ENCODE data around the gene TRPM3. TPM values are rescaled to one million over a fixed set of nuclear protein-coding genes. Genes with fewer than 3 reads are reported as not detected.

TRPM3 gene
- total RNA-seq, 1 experiment from 2014 or later: not detected

DNA sequence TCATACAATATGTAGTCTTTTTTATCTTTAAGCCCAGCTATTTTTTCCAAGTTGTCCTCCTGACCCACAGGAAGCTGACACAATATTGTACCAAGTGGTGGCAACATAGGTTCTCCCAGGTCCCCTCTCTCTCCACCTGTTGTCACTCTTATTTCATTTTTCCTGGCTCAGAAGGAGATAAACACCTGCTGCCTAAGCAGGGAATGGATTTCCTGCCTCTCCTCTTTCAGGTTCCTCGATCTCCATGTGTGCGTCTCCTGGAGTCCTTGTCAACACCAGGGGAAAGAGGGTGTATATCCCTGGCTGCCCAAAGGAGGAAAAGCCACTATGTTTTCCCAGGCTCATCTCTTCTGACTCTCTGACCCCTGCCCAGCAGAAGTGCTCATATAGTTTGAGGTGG is 625.2 kb downstream of the TRPM3 start:
- no peaks in the 10 kb centered on the region for H3K79me2 ChIP-seq (ENCODE audit: low read length)
- H3K9me3 ChIP-seq (ENCODE audit: low read length): no peaks in the 10 kb centered on the region
- ChIA-PET POLR2A (ENCODE audit: unreplicated experiment) (no interaction called here), CTCF (no interaction called here)
- no TSS peak for BruUV-seq (replicated peaks)
- TF ChIP-seq EZH2phosphoT487 (IDR thresholded peaks at IDR 0.05; ENCODE audit: borderline replicate concordance, low read length): no peak
- no peak for TF ChIP-seq EZH2 (IDR thresholded peaks at IDR 0.05; ENCODE audit: low read length, unreplicated experiment)
- TF ChIP-seq, protein P1, sequence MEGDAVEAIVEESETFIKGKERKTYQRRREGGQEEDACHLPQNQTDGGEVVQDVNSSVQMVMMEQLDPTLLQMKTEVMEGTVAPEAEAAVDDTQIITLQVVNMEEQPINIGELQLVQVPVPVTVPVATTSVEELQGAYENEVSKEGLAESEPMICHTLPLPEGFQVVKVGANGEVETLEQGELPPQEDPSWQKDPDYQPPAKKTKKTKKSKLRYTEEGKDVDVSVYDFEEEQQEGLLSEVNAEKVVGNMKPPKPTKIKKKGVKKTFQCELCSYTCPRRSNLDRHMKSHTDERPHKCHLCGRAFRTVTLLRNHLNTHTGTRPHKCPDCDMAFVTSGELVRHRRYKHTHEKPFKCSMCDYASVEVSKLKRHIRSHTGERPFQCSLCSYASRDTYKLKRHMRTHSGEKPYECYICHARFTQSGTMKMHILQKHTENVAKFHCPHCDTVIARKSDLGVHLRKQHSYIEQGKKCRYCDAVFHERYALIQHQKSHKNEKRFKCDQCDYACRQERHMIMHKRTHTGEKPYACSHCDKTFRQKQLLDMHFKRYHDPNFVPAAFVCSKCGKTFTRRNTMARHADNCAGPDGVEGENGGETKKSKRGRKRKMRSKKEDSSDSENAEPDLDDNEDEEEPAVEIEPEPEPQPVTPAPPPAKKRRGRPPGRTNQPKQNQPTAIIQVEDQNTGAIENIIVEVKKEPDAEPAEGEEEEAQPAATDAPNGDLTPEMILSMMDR (conservative IDR thresholded peaks at IDR 0.05; ENCODE audit: low read depth, low read length): no peak
- no peaks in the 10 kb centered on the region for H3F3A ChIP-seq (ENCODE audit: low read length, unreplicated experiment)
- H3K27me3 ChIP-seq (ENCODE audit: low read length): peaks cover 4% of the 10 kb centered on the region; the same call in 1 of the 2 replicates
- ATAC-seq (no peak), DNase-seq (no peak)
- no peak overlapping the region for H2AFZ ChIP-seq (ENCODE audit: low read length)
- H3K27ac ChIP-seq (ENCODE audit: low read length): no peak overlapping the region
- H3K9me2 ChIP-seq (replicated peaks; ENCODE audit: low read length): no peaks in the 10 kb centered on the region
- intact Hi-C loops (cut with micrococcal nuclease): no loop called here
- no peak overlapping the region for H3K4me2 ChIP-seq (ENCODE audit: low read length)
- H3K4me1 ChIP-seq (ENCODE audit: insufficient read depth, low read length): no peaks in the 10 kb centered on the region
- no peak overlapping the region for H3K4me3 ChIP-seq (ENCODE audit: low read length)
- H4K20me1 ChIP-seq (ENCODE audit: low read length): no peaks in the 10 kb centered on the region
- no peak overlapping the region for H3K9ac ChIP-seq (ENCODE audit: low read length)
- H3K36me3 ChIP-seq (ENCODE audit: low read depth, low read length): no peaks in the 10 kb centered on the region

DNA sequence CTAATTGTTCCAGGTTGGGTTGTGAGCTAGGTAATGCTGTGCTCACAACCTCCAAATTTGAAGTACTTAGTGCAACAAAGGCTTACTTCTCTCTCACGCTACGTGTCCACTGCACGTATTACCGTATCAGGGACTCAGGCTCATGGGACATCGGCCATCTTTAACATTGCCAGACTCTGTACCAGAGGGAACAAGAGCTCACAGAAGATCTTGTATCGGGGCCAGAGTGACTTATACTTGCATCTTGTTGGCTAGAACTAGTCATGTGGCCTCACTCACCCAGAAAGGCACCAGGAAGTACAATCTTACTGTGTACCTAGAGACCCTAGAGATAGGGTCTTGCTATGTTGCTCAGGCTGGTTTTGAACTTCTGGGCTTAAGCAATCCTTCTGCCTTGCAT is 625.9 kb downstream of the TRPM3 start:
- H3K9me2 ChIP-seq (replicated peaks; ENCODE audit: low read length): no peaks in the 10 kb centered on the region
- ChIA-PET POLR2A (ENCODE audit: unreplicated experiment) (no interaction called here), CTCF (no interaction called here)
- peaks cover 6% of the 10 kb centered on the region; the same call in 1 of the 2 replicates for H3K27me3 ChIP-seq (ENCODE audit: low read length)
- ATAC-seq (no peak), DNase-seq (no peak)
- H3K27ac ChIP-seq (ENCODE audit: low read length): no peak overlapping the region
- H3K4me1 ChIP-seq (ENCODE audit: insufficient read depth, low read length): no peaks in the 10 kb centered on the region
- H3F3A ChIP-seq (ENCODE audit: low read length, unreplicated experiment): no peaks in the 10 kb centered on the region
- intact Hi-C loops (cut with micrococcal nuclease): no loop called here
- H3K4me3 ChIP-seq (ENCODE audit: low read length): no peak overlapping the region
- H3K9me3 ChIP-seq (ENCODE audit: low read length): no peaks in the 10 kb centered on the region
- no peak overlapping the region for H3K4me2 ChIP-seq (ENCODE audit: low read length)
- H2AFZ ChIP-seq (ENCODE audit: low read length): no peak overlapping the region
- no peaks in the 10 kb centered on the region for H3K36me3 ChIP-seq (ENCODE audit: low read depth, low read length)
- no TSS peak for BruUV-seq (replicated peaks)
- TF ChIP-seq, protein P1 (conservative IDR thresholded peaks at IDR 0.05; ENCODE audit: low read depth, low read length): no peak
- TF ChIP-seq EZH2 (IDR thresholded peaks at IDR 0.05; ENCODE audit: low read length, unreplicated experiment) (no peak), EZH2phosphoT487 (IDR thresholded peaks at IDR 0.05; ENCODE audit: borderline replicate concordance, low read length) (no peak)
- H3K79me2 ChIP-seq (ENCODE audit: low read length): no peaks in the 10 kb centered on the region
- H3K9ac ChIP-seq (ENCODE audit: low read length): no peak overlapping the region
- H4K20me1 ChIP-seq (ENCODE audit: low read length): no peaks in the 10 kb centered on the region

DNA sequence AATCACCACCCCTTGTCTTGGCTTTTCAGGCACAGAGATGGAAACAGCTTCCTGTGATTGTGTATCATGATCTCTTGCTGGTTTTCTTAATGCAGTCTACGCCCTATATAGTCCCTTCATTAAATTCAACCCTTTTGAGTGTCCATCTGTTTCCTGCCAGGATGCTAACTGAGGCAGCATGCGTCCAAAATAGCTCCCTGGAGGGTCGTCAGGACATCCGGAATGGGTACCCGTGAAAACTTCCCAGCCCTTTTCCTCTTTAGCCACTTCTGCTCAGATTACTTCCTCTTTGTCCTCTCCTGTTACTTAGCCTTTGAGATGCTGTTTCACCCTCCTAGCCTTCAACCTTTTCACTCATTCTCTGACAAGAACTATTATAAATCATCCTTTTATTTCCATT is 627.2 kb downstream of the TRPM3 start:
- Histone ChIP-seq H3K4me3 (ENCODE audit: low read length) (no peak overlapping the region), H2AFZ (ENCODE audit: low read length) (no peak overlapping the region), H3K9ac (ENCODE audit: low read length) (no peak overlapping the region), H3K4me1 (ENCODE audit: insufficient read depth, low read length) (no peaks in the 10 kb centered on the region), H3K36me3 (ENCODE audit: low read depth, low read length) (no peaks in the 10 kb centered on the region), H3K4me2 (ENCODE audit: low read length) (no peak overlapping the region), H3K27me3 (ENCODE audit: low read length) (peaks cover 6% of the 10 kb centered on the region; the same call in 1 of the 2 replicates), H4K20me1 (ENCODE audit: low read length) (no peaks in the 10 kb centered on the region), H3K9me2 (replicated peaks; ENCODE audit: low read length) (no peaks in the 10 kb centered on the region), H3K9me3 (ENCODE audit: low read length) (no peaks in the 10 kb centered on the region), H3F3A (ENCODE audit: low read length, unreplicated experiment) (no peaks in the 10 kb centered on the region), H3K79me2 (ENCODE audit: low read length) (no peaks in the 10 kb centered on the region), H3K27ac (ENCODE audit: low read length) (no peak overlapping the region)
- ATAC-seq (no peak), DNase-seq (no peak)
- TF ChIP-seq EZH2phosphoT487 (IDR thresholded peaks at IDR 0.05; ENCODE audit: borderline replicate concordance, low read length) (no peak), EZH2 (IDR thresholded peaks at IDR 0.05; ENCODE audit: low read length, unreplicated experiment) (no peak)
- TF ChIP-seq, protein P1 (conservative IDR thresholded peaks at IDR 0.05; ENCODE audit: low read depth, low read length): no peak
- CTCF ChIA-PET: no interaction called here
- BruUV-seq (replicated peaks): no TSS peak
- intact Hi-C loops (cut with micrococcal nuclease): no loop called here
- POLR2A ChIA-PET (ENCODE audit: unreplicated experiment): no interaction called here

Data from PC-3 (cell line).